GM12878 (cell line): ENCODE data around the gene TRERF1. TPM values are rescaled to one million over a fixed set of nuclear protein-coding genes. Genes with fewer than 3 reads are reported as not detected.

Source experiments
- ATAC-seq: fragments of 200-7000 bp; cut with Tn5 transposase; 3 replicates; pipeline ENCODE4 v1.9.1; 2020; ENCODE audit warnings: mild to moderate bottlenecking, moderate library complexity
- BruUV-seq: library from RNA; stranded (reverse); fragments of 400-500 nt; replicated peaks from 2 replicates; lab custom pipeline; 2021; lab: Mats Ljungman, UMichigan
- CTCF ChIA-PET: fragments of 300-600 bp; sonication (Branson Sonifier 250); formaldehyde crosslinking; extraction: SDS; loops from one replicate; lab custom pipeline; 2021; ENCODE audit warnings: inconsistent platforms; lab: Yijun Ruan, JAX
- POLR2A ChIA-PET: fragments of 350-600 bp; formaldehyde crosslinking; extraction: SDS; loops from one replicate; lab custom pipeline; 2021; ENCODE audit warnings: inconsistent platforms; lab: Charles Lee
- RAD21 ChIA-PET: fragments of 300-600 bp; sonication (Branson Sonifier 250); formaldehyde crosslinking; loops from one replicate; lab custom pipeline; 2023; ENCODE audit warnings: antibody characterized with exemption; ENCODE audit not compliant: unreplicated experiment; lab: Charles Lee
- SMC1A ChIA-PET: fragments of 300-600 bp; sonication (Branson Sonifier 250); formaldehyde crosslinking; loops from one replicate; lab custom pipeline; 2023; ENCODE audit not compliant: unreplicated experiment, uncharacterized antibody; lab: Charles Lee
- DNase-seq: peaks from one replicate; pipeline ENCODE4 v3.0.0-alpha.2; 2011; ENCODE audit warnings: low read depth, low spot score
- FAIRE-seq: peaks from 3 replicates; lab custom pipeline; 2011; peaks lifted over from hg19 to GRCh38; lab: Jason Lieb, UNC
- H2AFZ ChIP-seq: 2 replicates; pipeline ENCODE4 v1.6.0; 2011; ENCODE audit warnings: low read depth, low read length, control low read depth; ENCODE audit not compliant: control insufficient read depth
- H3K27ac ChIP-seq: 2 replicates; pipeline ENCODE4 v1.5.1; 2011; ENCODE audit warnings: control low read depth; ENCODE audit not compliant: control insufficient read depth, insufficient read depth
- H3K27me3 ChIP-seq, 2 experiments: replicated peaks in 1 of 2; 2 replicates each; pipeline versions ENCODE4 v1.6.0 to v1.6.1; 2011; ENCODE audit warnings: low read length in 1 of 2; ENCODE audit not compliant: control insufficient read depth in 2 of 2, insufficient read depth in 2 of 2
- H3K36me3 ChIP-seq, 2 experiments: 2 replicates each; pipeline ENCODE4 v1.5.1; 2011; ENCODE audit warnings: low read length in 1 of 2; ENCODE audit not compliant: control insufficient read depth in 2 of 2, insufficient read depth in 2 of 2
- H3K4me1 ChIP-seq: 2 replicates; pipeline ENCODE4 v1.6.1; 2011; ENCODE audit warnings: mild to moderate bottlenecking, low read length, moderate library complexity, mixed read lengths; ENCODE audit not compliant: control insufficient read depth, insufficient read depth
- H3K4me2 ChIP-seq: 2 replicates; pipeline ENCODE4 v1.6.0; 2011; ENCODE audit warnings: control low read depth; ENCODE audit not compliant: control insufficient read depth, insufficient read depth
- H3K4me3 ChIP-seq: fragments of 200-600 bp; sonication (generic); 2 replicates; pipeline ENCODE4 v1.5.1; 2016
- H3K79me2 ChIP-seq: 2 replicates; pipeline ENCODE4 v1.6.0; 2011; ENCODE audit warnings: low read length; ENCODE audit not compliant: control insufficient read depth, insufficient read depth
- H3K9ac ChIP-seq: 2 replicates; pipeline ENCODE4 v1.8.0; 2011; ENCODE audit warnings: low read length, control low read depth, mixed read lengths; ENCODE audit not compliant: control insufficient read depth, insufficient read depth
- H3K9me3 ChIP-seq: replicated peaks from 3 replicates; pipeline ENCODE4 v1.5.1; 2011; ENCODE audit warnings: mild to moderate bottlenecking, low read length; ENCODE audit not compliant: control insufficient read depth, insufficient read depth
- H4K20me1 ChIP-seq: 2 replicates; pipeline ENCODE4 v1.6.0; 2011; ENCODE audit not compliant: control insufficient read depth, insufficient read depth
- ATF2 ChIP-seq: IDR thresholded peaks from 2 replicates; pipeline ENCODE4 v1.6.1; 2012; ENCODE audit warnings: low read length, inconsistent platforms
- CHD2 ChIP-seq: IDR thresholded peaks from 2 replicates; pipeline ENCODE4 v1.6.1; 2011; ENCODE audit warnings: low read depth, low read length, improper control_type of control experiment, borderline replicate concordance
- E2F4 ChIP-seq: IDR thresholded peaks from 2 replicates; pipeline ENCODE4 v1.6.1; 2012; ENCODE audit warnings: low read depth, low read length, improper control_type of control experiment
- IRF4 ChIP-seq: IDR thresholded peaks from 2 replicates; pipeline ENCODE4 v1.6.1; 2011; ENCODE audit warnings: low read depth, low read length
- JUND ChIP-seq: IDR thresholded peaks from 2 replicates; pipeline ENCODE4 v1.6.1; 2012; ENCODE audit warnings: low read depth, mild to moderate bottlenecking, low read length, improper control_type of control experiment, moderate library complexity
- KAT2A ChIP-seq: conservative IDR thresholded peaks from 2 replicates; pipeline ENCODE4 v1.6.1; 2011; ENCODE audit warnings: low read depth, low read length; ENCODE audit not compliant: control insufficient read depth
- NFXL1 ChIP-seq: fragments of 450-650 bp; IDR thresholded peaks from 2 replicates; pipeline ENCODE4 v1.6.1; 2017; ENCODE audit warnings: antibody characterized with exemption, mild to moderate bottlenecking, borderline replicate concordance
- POLR2A ChIP-seq: IDR thresholded peaks from 2 replicates; pipeline ENCODE4 v1.6.1; 2011; ENCODE audit warnings: low read depth, mild to moderate bottlenecking, low read length
- RELB ChIP-seq: fragments of 450-650 bp; IDR thresholded peaks from 2 replicates; pipeline ENCODE4 v1.6.1; 2017; ENCODE audit warnings: low read depth, mild to moderate bottlenecking, moderate library complexity
- SMC3 ChIP-seq: IDR thresholded peaks from 2 replicates; pipeline ENCODE4 v1.6.1; 2011; ENCODE audit warnings: low read length, improper control_type of control experiment, borderline replicate concordance
- SREBF2 ChIP-seq: IDR thresholded peaks from 2 replicates; pipeline ENCODE4 v1.6.1; 2012; ENCODE audit warnings: mild to moderate bottlenecking, low read length
- SRF ChIP-seq, 2 experiments: IDR thresholded peaks; 2 replicates each; pipeline ENCODE4 v1.6.1; 2011; ENCODE audit warnings: low read depth in 2 of 2, low read length in 2 of 2, mild to moderate bottlenecking in 1 of 2, moderate library complexity in 1 of 2
- SUZ12 ChIP-seq: fragments of 200-600 bp; sonication (generic); IDR thresholded peaks from one replicate; pipeline ENCODE4 v1.6.1; 2018; ENCODE audit warnings: antibody characterized with exemption, mild to moderate bottlenecking; ENCODE audit not compliant: unreplicated experiment
- TAF1 ChIP-seq: IDR thresholded peaks from 2 replicates; pipeline ENCODE4 v1.6.1; 2011; ENCODE audit warnings: mild to moderate bottlenecking, low read depth, low read length, borderline replicate concordance
- YBX1 ChIP-seq: fragments of 450-650 bp; IDR thresholded peaks from 2 replicates; pipeline ENCODE4 v1.6.1; 2016; ENCODE audit warnings: antibody characterized with exemption
- ZZZ3 ChIP-seq: IDR thresholded peaks from 2 replicates; pipeline ENCODE4 v1.6.1; 2011; ENCODE audit warnings: low read depth; ENCODE audit not compliant: control insufficient read depth, insufficient read length
- WGBS: methylation state at CpG from one replicate; pipeline ENCODE4 v1.1.6; 2016; ENCODE audit warnings: low lambda C conversion rate; ENCODE audit not compliant: insufficient replicate concordance, insufficient coverage; ENCODE audit errors: missing lambda C conversion rate; 5-methylcytosine and 5-hydroxymethylcytosine counted together
- in situ Hi-C: fragments of 300-500 bp; cut with MboI; formaldehyde crosslinking; loops from 9 replicates; pipeline ENCODE4 v1.14.3; 2018; ENCODE audit warnings: mixed read lengths
- intact Hi-C: fragments of 100-400 bp; cut with micrococcal nuclease; formaldehyde crosslinking; loops from one replicate; pipeline ENCODE4 v1.14.2; 2022; ENCODE audit not compliant: unreplicated experiment
- polyA plus RNA-seq, 11 experiments: library from polyadenylated mRNA; depleted of rRNA in 4 of 11; unstranded in 6 of 11; stranded (reverse) in 5 of 11; fragments of >200 nt; fragmentation: Nextera tagmentation in 4 of 11; fragmentation: Illumina TruSeq in 1 of 11; extraction: Ambion mirVana in 4 of 11; extraction: Trizol in 1 of 11; gene quantifications; 1 replicate in 1 of 11; 2 replicates in 10 of 11; pipeline versions ENCODE4 v1.2.1 to v1.2.3, GENCODE V29; 2011 to 2016; ENCODE audit warnings: inconsistent platforms in 2 of 11, missing spikeins in 2 of 11, low read depth in 1 of 11
- total RNA-seq, 4 experiments: library from RNA; depleted of rRNA in 3 of 4; stranded (reverse); fragments of >200 nt in 3 of 4; fragmentation: Illumina TruSeq in 1 of 4; extraction: Trizol in 1 of 4; gene quantifications; 2 replicates each; pipeline versions ENCODE4 v1.2.1 to v1.2.3, GENCODE V29; 2013 to 2021
- TF ChIP-seq, protein P1 (sequence below): IDR thresholded peaks from 2 replicates; pipeline ENCODE4 v1.6.1; 2011; ENCODE audit warnings: low read depth, low read length, improper control_type of control experiment, borderline replicate concordance

TRERF1 gene
- total and polyA plus RNA-seq, 10 of the 15 experiments (the other 5 are each of a cell fraction or from before 2014, with no cell fraction given), result 2.2 to 19.4 (median 7.2) TPM

- TF ChIP-seq RELB (no peak), YBX1 (no peak), SMC3 (peak; percentile 60; the same call in 1 of the 2 replicates), NFXL1 (no peak)
Measured at GRCh38 chr6:42260972-42261371, 190.8 kb downstream of the TRERF1 start (continued).

- Histone ChIP-seq H3K4me3 (no peak overlapping the region), H3K36me3 (peaks cover 0 to 7% of the 10 kb centered on the region in 2 experiments; a peak in 2 of 4 replicates)
- TF ChIP-seq, protein P1, sequence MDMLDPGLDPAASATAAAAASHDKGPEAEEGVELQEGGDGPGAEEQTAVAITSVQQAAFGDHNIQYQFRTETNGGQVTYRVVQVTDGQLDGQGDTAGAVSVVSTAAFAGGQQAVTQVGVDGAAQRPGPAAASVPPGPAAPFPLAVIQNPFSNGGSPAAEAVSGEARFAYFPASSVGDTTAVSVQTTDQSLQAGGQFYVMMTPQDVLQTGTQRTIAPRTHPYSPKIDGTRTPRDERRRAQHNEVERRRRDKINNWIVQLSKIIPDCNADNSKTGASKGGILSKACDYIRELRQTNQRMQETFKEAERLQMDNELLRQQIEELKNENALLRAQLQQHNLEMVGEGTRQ, result peak; percentile 35; the same call in 1 of the 2 replicates
- no peak for TF ChIP-seq CHD2
- TF ChIP-seq POLR2A, result no peak
- no peak for TF ChIP-seq ATF2
- no peak for TF ChIP-seq TAF1
- no peak for TF ChIP-seq SREBF2
- no peak for TF ChIP-seq SRF (IDR thresholded peaks at IDR 0.05; ENCODE audit: low read depth in 2 of 2, low read length in 2 of 2)
- TF ChIP-seq ZZZ3, result no peak
- no peak for TF ChIP-seq NFXL1
- no peak for TF ChIP-seq IRF4
- no peak for TF ChIP-seq KAT2A
- no peak for TF ChIP-seq SUZ12
- TF ChIP-seq JUND, result no peak
- no peak for TF ChIP-seq E2F4
Measured at GRCh38 chr6:42260396-42260888, 191.3 kb downstream of the TRERF1 start.

More at GRCh38 chr6:42260396-42260888, 191.3 kb downstream of the TRERF1 start:
- Histone ChIP-seq H3K27me3 (no peaks in the 10 kb centered on the region), H3K9me3 (no peaks in the 10 kb centered on the region), H3K27ac (no peak overlapping the region), H3K4me2 (no peak overlapping the region), H3K4me1 (no peaks in the 10 kb centered on the region), H4K20me1 (no peaks in the 10 kb centered on the region), H3K79me2 (no peaks in the 10 kb centered on the region), H3K9ac (no peak overlapping the region), H2AFZ (no peak overlapping the region)
- BruUV-seq, result no TSS peak
- peak; percentile 71 for ATAC-seq
- in situ Hi-C loops (loop anchor here (5.0 kb wide), 1 partner anchor 287 kb away; no protein-coding TSS in a partner anchor), intact Hi-C loops (loop anchor here (2.0 kb wide), 1 partner anchor 286 kb away; no protein-coding TSS in a partner anchor)
- ChIA-PET POLR2A (interaction anchor here (0.6 to 0.8 kb wide), 2 partner anchors 23 to 644 kb away, joined by 3 to 6 read pairs; no protein-coding TSS in a partner anchor), CTCF (interaction anchor here (0.5 to 8.8 kb wide), 18 partner anchors 10 to 622 kb away, joined by 3 to 123 read pairs (median 4); partner anchors contain the start of gene UBR2), RAD21 (interaction anchor here (0.6 to 7.2 kb wide), 7 partner anchors 12 to 286 kb away, joined by 3 to 77 read pairs (median 5); no protein-coding TSS in a partner anchor), SMC1A (interaction anchor here (0.6 to 3.0 kb wide), 12 partner anchors 11 to 287 kb away, joined by 3 to 32 read pairs (median 6); no protein-coding TSS in a partner anchor)
- WGBS, result 86% methylated on average over 7 of the region's 7 CpGs
- no peak for DNase-seq
- FAIRE-seq, result no peak
